CD4-positive, alpha-beta T cell treated with Interferon alpha-2 for 1 hour (primary cell): ENCODE data around the gene AVPR1B.

Experiments
- DNase-seq, 2 donors: peaks; one replicate each; pipeline ENCODE4 v3.0.0-alpha.2; 2020 to 2022

AVPR1B gene, protein sequence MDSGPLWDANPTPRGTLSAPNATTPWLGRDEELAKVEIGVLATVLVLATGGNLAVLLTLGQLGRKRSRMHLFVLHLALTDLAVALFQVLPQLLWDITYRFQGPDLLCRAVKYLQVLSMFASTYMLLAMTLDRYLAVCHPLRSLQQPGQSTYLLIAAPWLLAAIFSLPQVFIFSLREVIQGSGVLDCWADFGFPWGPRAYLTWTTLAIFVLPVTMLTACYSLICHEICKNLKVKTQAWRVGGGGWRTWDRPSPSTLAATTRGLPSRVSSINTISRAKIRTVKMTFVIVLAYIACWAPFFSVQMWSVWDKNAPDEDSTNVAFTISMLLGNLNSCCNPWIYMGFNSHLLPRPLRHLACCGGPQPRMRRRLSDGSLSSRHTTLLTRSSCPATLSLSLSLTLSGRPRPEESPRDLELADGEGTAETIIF

DNA sequence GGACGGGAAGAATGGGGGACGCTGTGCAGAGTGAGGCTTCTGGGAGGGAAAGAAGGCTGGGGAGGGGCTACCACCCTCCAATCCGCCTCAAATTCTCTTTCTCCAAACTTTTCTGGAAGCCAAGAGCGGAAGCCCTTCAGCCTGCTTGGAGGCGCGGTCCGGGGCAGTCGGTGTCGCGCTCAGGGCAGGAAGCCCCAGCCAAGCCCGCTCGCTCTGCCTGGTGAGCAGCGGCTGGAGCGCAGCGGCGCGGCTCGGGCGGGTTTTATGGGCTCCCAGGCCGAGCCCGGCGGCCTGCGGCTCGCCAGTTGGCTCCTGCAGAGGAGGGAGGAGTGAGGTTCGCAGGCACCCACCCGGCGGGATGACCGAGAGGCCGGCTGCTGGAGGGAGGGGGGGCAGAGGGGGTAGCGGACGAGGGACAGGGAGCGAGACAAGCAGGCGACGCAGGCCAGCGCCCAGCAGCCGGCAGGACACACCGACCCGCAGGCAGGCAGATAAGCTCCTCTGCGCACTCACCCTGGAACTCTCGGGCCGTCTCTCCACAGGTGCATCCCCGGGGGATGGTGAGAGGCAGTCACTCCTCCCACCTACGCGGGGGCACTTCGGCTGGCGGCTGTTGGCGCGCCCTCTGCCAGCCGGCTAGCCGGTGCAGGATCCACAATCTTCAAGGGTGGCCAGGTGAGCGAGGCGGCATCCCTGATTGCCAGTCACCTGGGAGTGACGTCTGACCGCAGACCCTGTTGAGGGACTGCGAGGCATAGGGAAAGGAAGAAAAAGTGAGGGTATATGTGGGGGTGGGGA, at the start of gene AVPR1B:
Gene AVPR1B (minus strand): TSS at position 238 of the 798 bp plus-strand sequence. CDS start 498 bp downstream, outside the sequence.
- DNase-seq: no peak

DNA sequence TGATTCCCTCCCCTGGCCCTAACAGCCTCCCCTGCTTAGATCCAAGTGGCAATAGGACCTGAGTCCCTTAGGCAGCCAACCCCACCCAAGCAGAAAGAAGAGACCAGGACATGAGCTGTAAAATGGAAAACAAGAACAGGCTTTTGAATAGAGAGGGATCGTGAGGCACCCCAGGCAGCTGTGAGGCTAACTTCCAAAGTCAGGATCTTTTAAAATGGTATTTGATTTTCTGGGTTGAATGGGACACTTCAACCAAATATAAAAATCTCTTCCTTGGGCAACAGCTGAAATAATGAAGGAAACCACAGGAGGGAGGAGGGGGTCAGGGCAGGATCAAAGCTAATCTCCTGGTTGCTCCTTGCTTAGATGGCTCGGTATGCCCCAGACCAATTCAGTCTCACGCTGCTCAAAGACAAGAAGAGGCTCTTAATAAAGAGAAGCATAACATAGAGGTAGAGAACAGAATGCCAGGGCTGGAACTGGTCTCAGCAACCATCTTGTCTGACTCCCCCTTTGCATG, 28.6 kb upstream of the AVPR1B start:
- DNase-seq: no peak

DNA sequence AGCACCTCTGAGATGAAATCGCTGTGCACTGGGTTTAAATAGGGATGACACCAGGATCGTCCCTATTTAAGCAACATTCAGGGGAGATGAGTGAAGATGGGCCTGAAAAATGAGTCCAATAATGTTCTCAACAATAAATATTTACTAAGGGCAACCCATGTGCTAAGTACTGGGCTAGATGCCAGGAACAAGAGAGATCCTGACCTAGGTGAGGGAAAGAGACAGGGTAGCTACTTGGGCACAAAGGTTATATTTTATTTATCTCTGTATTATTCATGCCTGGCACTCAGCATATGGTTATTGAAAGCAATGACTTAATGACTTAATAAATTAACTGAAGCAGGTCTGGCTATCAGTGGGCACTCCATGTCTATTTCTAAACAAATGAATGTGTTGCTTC, 27.4 kb upstream of the AVPR1B start:
- DNase-seq: no peak

DNA sequence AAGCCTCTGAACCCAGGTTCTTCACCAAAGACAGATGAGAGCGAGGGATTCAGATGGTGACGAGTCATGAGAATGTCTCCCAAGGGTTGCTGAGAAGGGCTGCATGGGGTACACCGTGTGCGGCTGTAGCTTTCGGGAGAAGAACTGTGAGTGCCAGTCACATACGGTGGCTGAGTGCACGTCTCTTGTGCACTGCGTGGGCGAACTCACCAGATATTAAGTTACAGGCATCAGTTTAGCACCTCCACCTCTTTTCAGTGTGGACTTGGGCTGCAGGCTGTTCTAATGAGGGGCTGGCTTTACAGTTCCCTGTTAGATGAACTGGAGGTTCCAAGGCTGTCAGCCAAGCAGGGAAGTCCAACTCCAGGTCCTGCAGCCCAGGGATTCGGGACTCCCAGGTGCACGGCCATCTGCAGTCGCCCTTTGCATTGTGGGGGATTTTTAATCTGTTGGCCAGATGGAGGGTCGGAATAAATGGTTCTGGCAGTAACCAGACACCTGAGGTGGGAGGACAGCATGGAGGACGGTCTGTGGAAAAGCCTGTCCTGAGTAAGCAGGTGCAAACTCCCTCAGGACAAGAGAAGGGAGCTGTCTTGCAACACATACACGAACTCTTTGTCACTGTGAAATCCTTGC, 26.5 kb upstream of the AVPR1B start:
- no peak for DNase-seq

DNA sequence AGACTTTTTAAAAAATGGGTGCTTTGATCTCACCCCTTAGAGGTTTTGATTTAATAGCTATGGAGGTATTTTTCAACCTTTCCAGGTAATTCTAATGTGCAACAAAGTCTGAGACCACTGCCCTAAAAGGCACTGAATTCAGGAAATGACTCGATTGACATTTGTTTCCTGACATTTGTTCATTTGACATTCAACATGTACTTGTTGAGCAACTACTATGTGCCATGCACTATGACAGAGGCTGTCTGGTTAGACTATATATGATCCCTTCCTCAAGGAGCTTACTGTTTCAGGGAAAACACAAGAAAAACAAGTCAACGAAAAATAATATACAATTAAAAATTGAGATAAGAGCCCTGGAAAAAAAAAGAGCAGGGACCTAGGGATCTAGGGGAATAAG, 25.6 kb upstream of the AVPR1B start:
- no peak for DNase-seq

DNA sequence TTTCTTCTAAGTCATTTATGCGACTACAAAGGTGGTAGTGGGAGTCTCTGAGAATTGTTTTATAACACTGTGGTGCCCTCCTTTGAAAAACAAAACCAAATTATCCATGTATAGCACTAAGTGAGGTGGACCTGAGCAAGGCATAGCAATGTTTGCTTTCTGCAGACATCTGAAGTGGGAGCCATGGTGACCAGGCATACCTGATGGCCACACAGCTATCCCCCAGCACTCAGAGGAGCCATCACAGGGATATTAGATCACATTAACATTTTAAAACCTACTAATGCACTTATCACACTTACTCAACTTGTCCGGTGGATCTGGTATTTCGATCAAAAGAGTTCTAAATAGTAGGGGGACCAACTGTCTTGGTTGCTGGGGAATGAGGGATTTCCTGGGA, 24.8 kb upstream of the AVPR1B start:
- DNase-seq: no peak

DNA sequence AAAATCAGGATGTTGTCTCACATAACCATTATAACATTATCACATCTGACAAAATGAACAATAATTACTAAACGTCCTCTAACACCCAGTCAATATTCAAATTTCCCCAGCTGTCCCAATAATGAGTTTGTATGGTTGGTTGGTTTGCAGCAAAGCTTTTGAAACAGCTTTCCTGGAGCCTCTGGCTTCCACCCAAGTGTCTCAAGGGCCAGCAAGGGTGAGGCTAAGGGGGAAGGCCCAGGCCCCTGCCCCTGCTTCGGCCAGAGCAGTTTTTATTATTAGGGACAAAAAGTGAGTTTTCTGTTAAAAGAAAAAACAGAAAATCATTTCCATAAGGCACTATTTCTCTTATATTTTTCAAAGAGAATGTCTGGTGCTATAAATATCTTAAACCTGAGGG, 19.1 kb upstream of the AVPR1B start:
- no peak for DNase-seq

DNA sequence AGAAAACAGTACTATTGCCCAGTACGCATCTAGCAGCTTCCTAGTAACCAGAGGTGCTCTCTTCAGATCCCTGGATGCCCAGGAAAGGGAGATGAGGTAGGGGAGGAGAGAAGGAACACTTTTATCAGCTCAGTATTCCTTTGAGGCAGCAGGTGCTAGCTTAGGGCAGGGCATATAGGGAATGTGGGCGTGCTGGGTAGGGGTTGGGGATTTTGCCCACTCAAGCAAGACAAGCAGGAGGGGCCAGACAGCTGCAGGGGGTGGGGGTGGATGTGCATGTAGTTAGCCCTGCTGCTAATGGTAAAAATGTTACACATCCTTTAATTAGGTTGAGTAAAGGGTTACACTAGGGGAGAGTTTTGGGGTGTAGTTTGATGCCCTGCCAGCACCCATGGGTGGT, 18.1 kb upstream of the AVPR1B start:
- no peak for DNase-seq

DNA sequence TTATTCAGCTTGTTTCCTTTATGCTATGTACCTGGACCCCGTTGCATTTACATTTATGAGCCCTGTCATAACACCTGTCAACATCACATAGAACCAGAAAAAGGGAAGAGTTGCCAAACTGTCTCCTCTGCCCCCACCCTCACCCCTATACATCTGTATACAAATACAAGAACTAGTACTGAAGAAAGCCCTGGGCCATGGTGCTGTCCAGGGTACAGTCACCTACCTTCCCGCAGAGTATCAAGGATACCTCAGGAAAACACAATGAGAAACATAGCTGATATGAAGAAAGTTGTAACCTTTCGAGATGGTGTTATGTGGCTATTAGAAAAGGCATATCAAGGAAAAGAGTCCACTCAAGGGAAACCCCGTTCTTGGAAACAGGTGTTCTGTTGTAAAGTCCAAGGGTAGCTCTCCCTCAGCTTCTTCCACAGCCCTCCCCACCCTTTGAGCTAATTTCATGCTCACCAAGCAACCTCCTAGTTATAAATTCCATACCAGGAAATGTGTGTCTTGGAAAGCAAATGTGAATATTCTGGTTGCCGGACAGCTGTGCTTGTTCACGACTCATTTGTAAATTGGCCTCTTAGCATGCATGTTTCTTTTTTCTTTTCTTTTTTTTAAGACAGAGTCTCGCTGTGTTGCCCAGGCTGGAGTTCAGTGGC, 16.7 kb upstream of the AVPR1B start:
- DNase-seq: no peak

DNA sequence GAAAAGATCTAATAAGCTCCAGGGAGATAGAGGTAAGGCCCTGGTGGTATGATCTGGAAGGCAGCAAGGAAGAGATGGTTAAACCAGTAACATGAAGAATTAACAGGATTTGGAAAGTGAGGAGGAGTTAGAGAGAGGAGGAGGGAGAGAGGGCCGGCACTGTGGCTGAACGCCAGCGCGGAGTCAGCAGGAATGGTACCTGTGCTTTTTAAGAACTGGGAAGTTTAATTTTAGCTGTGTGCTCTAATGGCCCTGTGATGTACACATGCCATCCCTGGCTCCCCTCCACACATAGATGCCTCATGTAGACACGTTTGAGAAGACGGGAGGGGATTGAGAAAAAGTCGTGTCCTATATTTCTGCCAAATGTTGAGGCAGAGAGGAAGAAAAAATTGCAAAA, 13.8 kb upstream of the AVPR1B start:
- no peak for DNase-seq

DNA sequence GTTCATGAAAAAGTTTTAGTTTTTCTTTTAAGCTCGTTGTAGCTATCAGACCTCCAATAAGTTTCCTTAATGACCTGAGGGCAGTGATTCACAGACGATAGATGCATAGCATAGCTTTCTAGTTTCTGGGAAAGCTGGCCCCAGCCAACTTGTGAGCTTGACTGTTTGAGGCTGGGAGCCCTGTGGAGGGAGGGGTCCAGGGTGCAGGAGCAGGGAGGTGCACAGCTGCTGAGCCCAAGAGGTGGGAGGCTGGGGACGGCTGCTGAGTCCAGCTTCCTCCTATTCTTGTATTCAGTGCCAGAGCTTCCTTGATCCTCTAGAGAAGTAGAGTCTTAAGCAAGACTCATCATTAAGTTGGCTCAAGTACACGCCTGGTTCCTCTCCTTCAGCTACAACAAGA, 11.0 kb upstream of the AVPR1B start:
- DNase-seq: no peak

DNA sequence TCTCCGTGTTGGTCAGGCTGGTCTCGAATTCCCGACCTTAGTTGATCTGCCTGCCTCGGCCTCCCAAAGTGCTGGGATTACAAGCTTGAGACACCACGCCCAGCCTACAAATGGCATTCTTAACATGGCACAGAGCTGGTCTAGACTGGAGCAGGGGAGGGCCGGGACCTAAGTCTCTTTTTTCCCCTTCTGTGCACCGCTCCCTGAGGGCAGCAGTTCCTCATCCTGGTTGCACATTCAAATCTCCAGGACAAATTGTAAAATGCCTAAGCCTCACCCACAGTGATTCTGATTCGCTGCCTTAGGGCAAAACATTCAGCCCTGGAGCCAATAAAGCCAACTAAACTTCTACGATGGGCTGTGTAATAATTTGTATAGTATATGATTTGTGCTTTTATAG, 10.1 kb upstream of the AVPR1B start:
- no peak for DNase-seq

DNA sequence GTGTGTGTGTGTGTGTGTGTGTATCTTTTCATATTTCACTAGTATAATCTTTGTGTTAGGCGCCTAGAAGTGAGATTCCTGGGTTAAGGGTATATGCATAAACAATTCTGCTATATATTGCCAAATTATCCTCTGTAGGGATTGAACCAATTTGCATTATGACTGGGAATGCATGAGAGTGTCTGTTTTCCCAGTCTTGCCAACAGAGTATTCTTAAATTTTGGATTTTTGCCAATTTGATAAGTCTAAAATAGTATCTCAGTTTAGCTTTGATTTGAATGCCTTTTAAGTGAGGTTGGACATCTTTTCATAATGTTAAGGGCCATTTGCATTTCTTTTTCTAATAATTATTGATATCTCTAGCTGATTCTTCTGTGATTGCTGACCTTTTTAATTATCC, 8.2 kb upstream of the AVPR1B start:
- DNase-seq: no peak

DNA sequence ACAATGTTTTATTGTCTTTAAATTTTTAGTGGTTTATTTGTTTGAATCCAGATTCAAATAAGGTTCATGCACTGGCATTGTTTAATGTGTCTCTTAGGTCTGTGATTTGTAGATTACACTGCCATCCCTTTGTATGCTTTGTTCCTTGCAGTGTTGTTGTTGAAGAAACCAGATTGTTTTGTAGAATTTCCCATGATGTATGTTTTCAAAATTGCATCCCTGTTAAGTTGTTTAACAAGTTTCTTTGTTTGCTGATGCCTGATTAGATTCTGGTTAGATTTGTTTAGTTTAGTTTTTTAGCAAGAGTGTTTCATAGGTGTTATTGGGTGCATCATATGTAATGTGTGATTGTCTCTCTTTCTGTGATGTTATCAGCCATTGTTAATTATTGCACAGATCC, 5.5 kb upstream of the AVPR1B start:
- no peak for DNase-seq

DNA sequence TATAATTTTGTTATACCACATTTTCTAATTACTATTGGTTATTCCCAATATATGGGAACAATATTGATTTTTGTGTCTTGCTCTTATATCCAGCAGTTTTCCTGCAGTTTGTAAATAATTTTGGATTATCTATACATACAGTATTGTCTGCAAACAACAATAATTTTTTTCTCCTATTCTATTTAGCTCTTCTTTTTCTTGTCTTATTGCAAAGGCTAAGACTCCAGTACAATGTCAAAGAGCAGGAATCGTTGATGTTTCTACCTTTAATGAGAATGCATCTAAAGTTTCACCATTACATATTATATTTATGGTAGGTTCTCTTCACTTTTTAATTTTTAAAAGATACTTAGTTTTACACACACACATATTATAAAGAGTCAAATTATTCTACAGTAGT, 4.1 kb upstream of the AVPR1B start:
- no peak for DNase-seq

DNA sequence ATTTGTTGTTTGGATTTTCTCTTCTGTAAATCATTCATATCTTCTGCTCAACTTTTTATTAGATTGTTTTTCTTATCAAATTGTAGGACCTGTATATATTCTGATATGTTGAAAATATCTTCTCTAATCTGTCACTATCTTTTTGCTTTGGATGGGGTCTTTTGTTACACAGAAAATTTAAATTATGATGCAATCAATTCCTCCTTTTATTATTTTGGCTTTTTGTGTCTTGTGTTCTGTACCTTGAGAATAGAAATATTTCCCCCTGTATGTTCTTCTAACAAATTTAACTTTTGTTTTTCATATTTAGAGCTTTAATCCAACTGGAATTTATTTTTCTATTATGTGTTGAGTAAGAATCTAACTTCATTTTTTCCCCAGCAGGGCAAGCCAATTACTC, 3.2 kb upstream of the AVPR1B start:
- DNase-seq: no peak

DNA sequence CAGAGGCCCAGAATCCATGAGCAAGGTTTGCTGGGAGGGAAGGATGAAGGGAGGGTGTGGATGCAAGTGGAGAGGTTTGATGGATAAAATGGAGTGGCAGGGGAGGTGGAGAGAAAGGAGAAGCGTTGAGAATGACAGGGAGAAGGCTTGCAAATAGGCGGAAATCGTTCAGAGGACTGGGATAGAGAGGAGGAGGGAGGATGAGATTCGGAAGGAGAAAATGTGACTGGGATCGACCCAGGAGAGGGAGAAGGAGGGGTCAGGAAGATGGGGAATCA, 376 bp downstream of the AVPR1B start:
- no peak for DNase-seq

DNA sequence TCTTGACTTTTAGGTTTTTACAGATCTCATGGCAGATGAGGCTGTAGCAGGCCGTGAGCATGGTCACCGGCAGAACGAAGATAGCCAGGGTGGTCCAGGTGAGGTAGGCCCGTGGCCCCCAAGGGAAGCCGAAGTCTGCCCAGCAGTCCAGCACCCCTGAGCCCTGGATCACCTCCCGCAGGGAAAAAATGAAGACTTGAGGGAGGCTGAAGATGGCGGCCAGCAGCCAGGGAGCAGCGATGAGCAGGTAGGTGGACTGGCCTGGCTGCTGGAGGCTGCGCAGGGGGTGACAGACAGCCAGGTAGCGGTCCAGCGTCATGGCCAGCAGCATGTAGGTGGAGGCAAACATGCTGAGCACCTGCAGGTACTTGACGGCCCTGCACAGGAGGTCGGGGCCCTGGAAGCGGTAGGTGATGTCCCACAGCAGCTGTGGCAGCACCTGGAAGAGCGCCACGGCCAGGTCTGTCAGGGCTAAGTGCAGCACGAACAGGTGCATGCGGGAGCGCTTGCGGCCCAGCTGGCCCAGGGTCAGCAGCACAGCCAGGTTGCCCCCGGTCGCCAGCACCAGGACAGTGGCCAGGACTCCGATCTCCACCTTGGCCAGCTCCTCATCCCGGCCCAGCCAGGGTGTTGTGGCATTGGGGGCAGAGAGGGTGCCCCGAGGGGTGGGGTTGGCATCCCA, 856 bp downstream of the AVPR1B start:
- no peak for DNase-seq

DNA sequence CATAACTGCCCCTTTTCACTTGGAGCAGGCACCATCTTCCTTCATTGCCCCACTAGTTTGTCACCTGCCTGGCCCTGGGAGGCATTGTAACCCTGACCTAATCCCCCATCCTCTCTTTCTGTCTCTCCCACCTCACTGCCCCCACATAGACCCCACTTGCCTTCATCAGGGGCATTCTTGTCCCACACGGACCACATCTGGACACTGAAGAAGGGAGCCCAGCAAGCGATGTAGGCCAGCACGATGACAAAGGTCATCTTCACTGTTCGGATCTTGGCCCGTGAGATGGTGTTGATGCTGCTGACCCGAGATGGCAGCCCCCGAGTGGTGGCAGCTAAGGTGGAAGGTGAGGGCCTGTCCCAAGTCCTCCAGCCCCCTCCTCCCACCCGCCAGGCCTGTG, 1.4 kb downstream of the AVPR1B start:
- no peak for DNase-seq

DNA sequence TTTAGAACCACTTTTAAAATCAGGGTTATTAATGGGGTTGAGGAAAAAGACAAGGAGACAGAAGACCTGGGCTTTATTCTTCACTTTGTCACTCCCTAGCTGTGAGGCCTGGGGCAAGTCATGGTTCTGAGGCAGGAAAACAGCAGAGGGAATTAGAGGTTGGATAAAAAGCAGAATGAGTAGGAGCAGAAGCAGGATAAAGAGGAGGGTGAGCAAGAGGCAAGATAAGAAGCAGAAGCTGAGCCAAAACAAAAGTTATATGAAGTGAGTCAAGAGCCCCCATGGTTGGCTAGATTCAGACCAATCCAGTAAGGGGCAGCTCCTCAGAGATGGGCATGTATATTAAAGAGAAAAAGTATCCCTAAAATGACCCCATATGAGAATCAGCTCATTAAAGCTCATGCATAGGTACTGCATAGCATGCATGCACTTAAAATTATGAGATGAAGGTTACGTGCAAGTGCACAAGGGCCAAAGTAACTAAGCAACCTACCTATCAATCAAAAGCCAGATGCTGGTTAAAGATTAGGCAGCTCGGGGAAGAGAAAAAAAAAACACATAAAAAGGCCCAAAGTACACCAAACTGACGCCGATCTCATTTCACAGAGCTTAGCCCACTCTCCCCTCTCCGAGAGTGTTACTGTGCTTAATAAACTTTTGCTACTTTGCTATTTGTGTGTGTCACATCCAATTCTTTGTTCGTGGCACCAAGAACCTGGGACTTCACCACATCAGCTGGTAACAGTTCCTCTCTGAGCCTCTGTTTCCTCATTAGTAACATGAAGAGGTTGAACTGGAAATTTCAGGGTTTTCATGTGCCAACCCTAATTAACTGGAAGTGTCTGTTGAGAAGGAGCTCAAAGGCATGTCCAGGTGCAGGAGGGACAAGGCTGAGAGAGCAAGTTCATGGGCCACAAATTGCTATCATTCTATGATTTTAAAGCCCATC, 2.2 kb downstream of the AVPR1B start:
- no peak for DNase-seq

DNA sequence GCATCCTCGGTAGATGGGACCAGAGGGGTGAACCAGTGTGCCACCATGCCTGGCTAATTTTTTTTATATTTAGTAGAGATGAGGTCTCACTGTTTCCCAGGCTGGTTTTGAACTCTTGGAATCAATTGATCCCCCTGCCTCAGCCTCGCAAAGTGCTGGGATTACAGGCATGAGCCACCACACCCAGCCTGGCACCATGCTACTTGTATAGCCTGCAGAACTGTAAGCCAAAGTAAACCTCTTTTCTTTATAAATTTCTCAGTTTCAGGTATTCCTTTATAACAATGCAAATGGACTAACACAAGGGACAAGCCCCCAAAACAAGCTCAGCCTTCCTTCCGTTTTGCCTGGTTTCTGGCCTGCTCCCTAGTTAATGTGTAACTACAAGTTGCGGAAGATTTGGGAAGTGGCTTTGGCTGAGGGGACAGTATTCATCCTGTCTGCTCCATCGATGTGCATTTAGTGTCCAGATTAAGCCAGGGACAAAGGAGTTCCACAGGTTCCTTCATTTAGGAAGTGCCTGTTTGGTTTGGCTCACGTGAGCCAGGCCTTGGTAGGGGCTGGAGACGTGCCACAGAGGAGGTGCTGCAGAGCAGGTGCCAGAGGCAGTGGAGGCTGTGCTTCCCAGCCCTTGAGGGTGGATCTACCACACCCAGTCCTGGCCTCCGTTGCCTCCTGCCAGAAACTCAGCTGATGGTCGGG, 4.4 kb downstream of the AVPR1B start:
- DNase-seq: no peak
